SK-N-MC (cell line): ENCODE data around the gene UBXN11.

Experiments
- EZH2 ChIP-seq: fragments of 200-600 bp; sonication (generic); IDR thresholded peaks from one replicate; pipeline ENCODE4 v1.6.1; 2017; ENCODE audit warnings: antibody characterized with exemption
- FOXP2 ChIP-seq: optimal IDR thresholded peaks from 2 replicates; pipeline ENCODE3; 2011; ENCODE audit warnings: mild to moderate bottlenecking, moderate library complexity; ENCODE audit not compliant: insufficient read depth; ENCODE audit errors: extremely low read length, control extremely low read depth
- POLR2AphosphoS5 ChIP-seq: IDR thresholded peaks from 2 replicates; pipeline ENCODE4 v1.6.1; 2012; ENCODE audit warnings: mild to moderate bottlenecking, low read depth, low read length, borderline replicate concordance

GRCh38 chr1:26295194-26296138 lies 11.0 kb downstream of the UBXN11 start:
- TF ChIP-seq POLR2AphosphoS5 (no peak), EZH2 (no peak), FOXP2 (no peak)
